ENCODE measurements around the gene PARP12.

DNA sequence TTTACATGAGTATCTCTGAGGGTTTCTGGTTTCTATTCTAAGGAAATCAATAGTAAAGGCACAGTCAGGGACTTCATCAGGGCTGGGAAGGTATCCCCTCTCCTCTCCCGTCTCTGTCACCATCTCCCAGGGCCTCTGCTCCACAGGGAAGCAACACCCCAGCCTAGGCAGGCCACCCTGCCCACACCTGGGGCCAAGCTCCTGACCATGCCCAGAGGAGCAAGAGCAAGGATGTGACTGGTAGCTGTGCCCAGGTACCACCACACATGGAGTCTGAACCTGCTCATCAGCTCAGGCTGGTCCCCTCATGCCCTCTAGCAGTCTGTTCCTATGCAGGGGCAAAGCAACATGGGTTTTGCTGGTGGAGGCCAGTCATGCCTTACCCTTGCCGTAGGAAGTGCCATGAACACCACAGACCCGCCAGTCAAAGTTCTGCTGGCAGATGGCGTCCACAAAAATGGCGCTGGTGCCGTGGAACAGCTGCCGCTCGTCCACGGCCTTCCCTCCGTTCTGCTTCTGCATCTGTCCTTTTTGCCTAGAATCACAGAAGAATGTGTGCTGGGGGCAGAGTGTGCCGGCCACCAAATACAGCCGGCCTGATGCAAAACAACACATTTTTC is 36.8 kb downstream of the PARP12 start:
- TF ChIP-seq, protein P1, sequence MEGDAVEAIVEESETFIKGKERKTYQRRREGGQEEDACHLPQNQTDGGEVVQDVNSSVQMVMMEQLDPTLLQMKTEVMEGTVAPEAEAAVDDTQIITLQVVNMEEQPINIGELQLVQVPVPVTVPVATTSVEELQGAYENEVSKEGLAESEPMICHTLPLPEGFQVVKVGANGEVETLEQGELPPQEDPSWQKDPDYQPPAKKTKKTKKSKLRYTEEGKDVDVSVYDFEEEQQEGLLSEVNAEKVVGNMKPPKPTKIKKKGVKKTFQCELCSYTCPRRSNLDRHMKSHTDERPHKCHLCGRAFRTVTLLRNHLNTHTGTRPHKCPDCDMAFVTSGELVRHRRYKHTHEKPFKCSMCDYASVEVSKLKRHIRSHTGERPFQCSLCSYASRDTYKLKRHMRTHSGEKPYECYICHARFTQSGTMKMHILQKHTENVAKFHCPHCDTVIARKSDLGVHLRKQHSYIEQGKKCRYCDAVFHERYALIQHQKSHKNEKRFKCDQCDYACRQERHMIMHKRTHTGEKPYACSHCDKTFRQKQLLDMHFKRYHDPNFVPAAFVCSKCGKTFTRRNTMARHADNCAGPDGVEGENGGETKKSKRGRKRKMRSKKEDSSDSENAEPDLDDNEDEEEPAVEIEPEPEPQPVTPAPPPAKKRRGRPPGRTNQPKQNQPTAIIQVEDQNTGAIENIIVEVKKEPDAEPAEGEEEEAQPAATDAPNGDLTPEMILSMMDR (IDR thresholded peaks at IDR 0.05): no peak
- no peak for TF ChIP-seq POLR2A (IDR thresholded peaks at IDR 0.05)

All from testis (tissue), 2 donors.